Mesenchymal stem cell (in vitro differentiated cells and primary cell): ENCODE results near the gene UTF1.

Experiments
- DNase-seq: peaks from one replicate; pipeline ENCODE4 v3.0.0-alpha.2; 2013
- H2AFZ ChIP-seq: one replicate; pipeline ENCODE4 v1.6.1; 2013; ENCODE audit warnings: low read depth, mild to moderate bottlenecking, control low read depth, inconsistent platforms, low read length, moderate library complexity
- H2AK5ac ChIP-seq: 2 replicates; pipeline ENCODE4 v1.6.1; 2013; ENCODE audit warnings: low read length, moderate library complexity, mild to moderate bottlenecking, inconsistent platforms; ENCODE audit not compliant: severe bottlenecking
- H2BK120ac ChIP-seq: one replicate; pipeline ENCODE4 v1.6.1; 2013; ENCODE audit warnings: low read depth, mild to moderate bottlenecking, inconsistent platforms, low read length, moderate library complexity
- H2BK12ac ChIP-seq, 2 experiments: one replicate each; pipeline ENCODE4 v1.6.1; 2013; ENCODE audit warnings: inconsistent platforms in 2 of 2, low read length in 2 of 2, mild to moderate bottlenecking in 2 of 2, moderate library complexity in 2 of 2, control low read depth in 1 of 2
- H2BK15ac ChIP-seq: one replicate; pipeline ENCODE4 v1.6.1; 2013; ENCODE audit warnings: mild to moderate bottlenecking, low read depth, inconsistent platforms; ENCODE audit not compliant: poor library complexity, severe bottlenecking
- H2BK5ac ChIP-seq: 2 replicates; pipeline ENCODE4 v1.6.1; 2013; ENCODE audit warnings: low read depth, mild to moderate bottlenecking, low read length, control low read depth, inconsistent platforms; ENCODE audit not compliant: poor library complexity, severe bottlenecking
- H3K14ac ChIP-seq, 2 experiments: one replicate each; pipeline ENCODE4 v1.6.1; 2013; ENCODE audit warnings: inconsistent platforms in 2 of 2, low read length in 2 of 2, control low read depth in 1 of 2, mild to moderate bottlenecking in 1 of 2, moderate library complexity in 1 of 2
- H3K18ac ChIP-seq, 2 experiments: one replicate each; pipeline ENCODE4 v1.6.1; 2013; ENCODE audit warnings: inconsistent platforms in 2 of 2, low read length in 2 of 2, control low read depth in 1 of 2, low read depth in 1 of 2, mild to moderate bottlenecking in 1 of 2
- H3K23ac ChIP-seq, 2 experiments: one replicate each; pipeline ENCODE4 v1.6.1; 2013; ENCODE audit warnings: inconsistent platforms in 2 of 2, low read length in 2 of 2, mild to moderate bottlenecking in 2 of 2, moderate library complexity in 2 of 2, control low read depth in 1 of 2
- H3K27ac ChIP-seq: 2 replicates; pipeline ENCODE4 v1.5.1; 2013; ENCODE audit warnings: mild to moderate bottlenecking, moderate library complexity, low read length, control low read depth, inconsistent platforms; ENCODE audit not compliant: poor library complexity, severe bottlenecking
- H3K27me3 ChIP-seq, 2 experiments: 2 replicates each; pipeline versions ENCODE4 v1.6.1 to v1.7.0; 2013; ENCODE audit warnings: low read length in 2 of 2, mild to moderate bottlenecking in 2 of 2, moderate library complexity in 2 of 2, control low read depth in 1 of 2, inconsistent platforms in 1 of 2; ENCODE audit not compliant: control insufficient read depth in 1 of 2, insufficient read depth in 1 of 2
- H3K36me3 ChIP-seq, 2 experiments: 2 replicates each; pipeline versions ENCODE4 v1.6.1 to v1.7.0; 2013; ENCODE audit warnings: low read length in 2 of 2, control low read depth in 1 of 2, inconsistent platforms in 1 of 2, low read depth in 1 of 2, mild to moderate bottlenecking in 1 of 2; ENCODE audit not compliant: insufficient read depth in 2 of 2, control insufficient read depth in 1 of 2
- H3K4ac ChIP-seq, 2 experiments: one replicate each; pipeline ENCODE4 v1.6.1; 2013; ENCODE audit warnings: inconsistent platforms in 2 of 2, low read length in 2 of 2, mild to moderate bottlenecking in 2 of 2, moderate library complexity in 2 of 2, control low read depth in 1 of 2, low read depth in 1 of 2
- H3K4me1 ChIP-seq: 2 replicates; pipeline ENCODE4 v1.6.1; 2013; ENCODE audit warnings: low read depth, low read length, control low read depth; ENCODE audit not compliant: control insufficient read depth, insufficient read depth
- H3K4me2 ChIP-seq: 2 replicates; pipeline ENCODE4 v1.6.1; 2013; ENCODE audit warnings: low read length, mild to moderate bottlenecking, inconsistent platforms; ENCODE audit not compliant: poor library complexity, severe bottlenecking
- H3K4me3 ChIP-seq, 2 experiments: 2 replicates each; pipeline versions ENCODE4 v1.5.1 to v1.7.0; 2013; ENCODE audit warnings: low read length in 2 of 2, mild to moderate bottlenecking in 2 of 2, control low read depth in 1 of 2, low read depth in 1 of 2; ENCODE audit not compliant: insufficient read depth in 1 of 2
- H3K79me1 ChIP-seq: replicated peaks from 2 replicates; pipeline ENCODE4 v1.6.1; 2013; ENCODE audit warnings: mild to moderate bottlenecking, control low read depth, low read length, inconsistent platforms; ENCODE audit not compliant: poor library complexity, severe bottlenecking
- H3K9ac ChIP-seq: 2 replicates; pipeline ENCODE4 v1.7.0; 2013; ENCODE audit warnings: mild to moderate bottlenecking, low read length, moderate library complexity
- H3K9me3 ChIP-seq: 2 replicates; pipeline ENCODE4 v1.7.0; 2013; ENCODE audit warnings: mild to moderate bottlenecking, low read length; ENCODE audit not compliant: control insufficient read depth
- H4K8ac ChIP-seq: one replicate; pipeline ENCODE4 v1.6.1; 2013; ENCODE audit warnings: inconsistent platforms, mild to moderate bottlenecking, low read length, moderate library complexity
- H4K91ac ChIP-seq: one replicate; pipeline ENCODE4 v1.6.1; 2013; ENCODE audit warnings: mild to moderate bottlenecking, low read length, inconsistent platforms
- WGBS: methylation state at CpG from one replicate; pipeline ENCODE4 v1.1.7; 2013; ENCODE audit warnings: mixed read lengths; 5-methylcytosine and 5-hydroxymethylcytosine counted together

Gene UTF1

DNA sequence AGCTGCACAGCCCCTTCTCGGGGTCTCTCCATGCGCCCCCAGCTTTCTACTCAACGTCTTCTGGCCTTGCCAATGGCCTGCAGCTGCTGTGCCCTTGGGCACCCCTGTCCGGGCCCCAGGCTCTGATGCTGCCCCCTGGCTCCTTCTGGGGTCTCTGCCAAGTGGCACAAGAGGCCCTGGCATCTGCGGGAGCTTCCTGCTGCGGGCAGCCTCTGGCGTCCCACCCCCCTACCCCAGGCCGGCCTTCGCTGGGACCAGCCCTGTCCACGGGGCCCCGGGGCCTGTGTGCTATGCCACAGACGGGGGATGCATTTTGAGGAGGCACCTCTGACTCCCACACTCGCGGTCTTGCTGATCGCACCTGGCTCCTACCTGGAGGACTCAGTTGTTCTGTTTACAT lies 10.0 kb downstream of the UTF1 start:
- Histone ChIP-seq H3K9me3 (no peaks in the 10 kb centered on the region), H3K4me3 (no peak overlapping the region), H2BK12ac (no peak overlapping the region), H3K9ac (no peak overlapping the region), H3K27ac (no peak overlapping the region), H2BK15ac (no peak overlapping the region), H3K14ac (no peak overlapping the region), H3K4ac (no peak overlapping the region), H3K4me2 (no peak overlapping the region), H2BK120ac (no peak overlapping the region), H3K79me1 (no peaks in the 10 kb centered on the region), H3K27me3 (peaks cover 61 to 79% of the 10 kb centered on the region in 2 experiments), H3K4me1 (peaks cover 28% of the 10 kb centered on the region), H3K23ac (no peak overlapping the region), H2AK5ac (no peak overlapping the region), H3K36me3 (no peaks in the 10 kb centered on the region), H2AFZ (no peak overlapping the region), H4K91ac (no peak overlapping the region), H3K18ac (no peak overlapping the region), H4K8ac (no peak overlapping the region), H2BK5ac (no peak overlapping the region)
- no peak for DNase-seq
- WGBS: 83% methylated on average over 15 of the region's 15 CpGs

- no peak overlapping the region for H3K23ac ChIP-seq
- H3K36me3 ChIP-seq: no peaks in the 10 kb centered on the region
- no peak overlapping the region for H2AFZ ChIP-seq
- no peak overlapping the region for H3K4me3 ChIP-seq
- H3K79me1 ChIP-seq: no peaks in the 10 kb centered on the region
- no peak overlapping the region for H2AK5ac ChIP-seq
- H3K27ac ChIP-seq: no peak overlapping the region
- H2BK5ac ChIP-seq: no peak overlapping the region
- H2BK120ac ChIP-seq: no peak overlapping the region
- H2BK15ac ChIP-seq: no peak overlapping the region
- H3K9me3 ChIP-seq: no peaks in the 10 kb centered on the region
- H3K9ac ChIP-seq: no peak overlapping the region
- no peak overlapping the region for H3K4ac ChIP-seq
- no peak overlapping the region for H2BK12ac ChIP-seq
- H3K27me3 ChIP-seq: peaks cover 51 to 82% of the 10 kb centered on the region in 2 experiments
- peaks cover 19% of the 10 kb centered on the region for H3K4me1 ChIP-seq
- no peak overlapping the region for H3K18ac ChIP-seq
- H3K4me2 ChIP-seq: no peak overlapping the region
- no peak overlapping the region for H3K14ac ChIP-seq
- H4K91ac ChIP-seq: no peak overlapping the region
- H4K8ac ChIP-seq: no peak overlapping the region
- DNase-seq: no peak
- 83% methylated on average over 25 of the region's 25 CpGs for WGBS
These were observed 11.6 kb downstream of the UTF1 start for GRCh38 chr10:133241501-133242205.

DNA sequence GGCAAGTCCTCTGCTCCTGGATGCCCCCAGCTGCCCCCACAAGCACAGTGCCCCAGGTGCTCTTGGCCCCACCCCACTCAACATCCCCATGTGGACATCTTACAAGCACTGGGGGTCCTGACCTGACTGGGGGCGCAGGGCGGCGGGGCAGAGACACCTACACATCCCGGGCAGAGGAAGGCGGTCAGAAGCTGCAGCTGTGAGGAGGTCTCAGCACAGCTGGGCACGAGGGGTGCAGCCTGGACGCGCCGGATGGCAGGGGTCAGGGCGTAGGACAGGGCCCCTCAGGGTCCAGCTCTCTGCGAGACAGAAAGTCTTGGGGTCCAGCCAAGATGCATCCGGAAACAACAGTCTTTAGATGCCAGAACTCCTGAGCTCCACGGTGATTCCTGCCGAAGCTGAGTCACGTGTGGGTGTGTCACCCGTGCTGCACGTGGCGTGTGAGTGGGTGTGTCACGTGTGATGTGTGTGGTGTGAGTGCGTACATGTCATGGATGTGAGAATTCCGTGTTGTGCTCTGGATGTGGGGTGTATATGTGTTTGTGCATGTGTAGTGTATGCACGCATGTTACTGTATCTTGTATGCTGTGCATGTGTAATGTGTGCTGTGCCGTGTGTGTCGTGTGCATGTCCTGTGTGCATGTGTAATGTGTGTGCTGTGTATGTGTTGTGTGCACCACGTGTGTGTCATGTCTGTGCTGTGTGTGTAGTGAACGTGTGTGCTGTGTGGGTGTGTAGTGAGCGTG lies 12.8 kb downstream of the UTF1 start:
- no peaks in the 10 kb centered on the region for H3K79me1 ChIP-seq
- no peak overlapping the region for H4K91ac ChIP-seq
- peaks cover 44 to 80% of the 10 kb centered on the region in 2 experiments for H3K27me3 ChIP-seq
- no peak overlapping the region for H3K4ac ChIP-seq
- no peak overlapping the region for H3K27ac ChIP-seq
- no peak overlapping the region for H2AFZ ChIP-seq
- no peak overlapping the region for H2BK15ac ChIP-seq
- no peak overlapping the region for H2BK12ac ChIP-seq
- no peak overlapping the region for H2AK5ac ChIP-seq
- H3K9me3 ChIP-seq: no peaks in the 10 kb centered on the region
- H3K18ac ChIP-seq: peak overlapping the region in 1 of 2 experiments; percentile 38
- no peak overlapping the region for H3K4me2 ChIP-seq
- H3K4me3 ChIP-seq: no peak overlapping the region
- H3K23ac ChIP-seq: no peak overlapping the region
- peaks cover 8% of the 10 kb centered on the region for H3K4me1 ChIP-seq
- no peak overlapping the region for H3K9ac ChIP-seq
- H2BK5ac ChIP-seq: no peak overlapping the region
- WGBS: 81% methylated on average over 26 of the region's 27 CpGs
- no peak for DNase-seq
- no peak overlapping the region for H4K8ac ChIP-seq
- H2BK120ac ChIP-seq: no peak overlapping the region
- H3K36me3 ChIP-seq: no peaks in the 10 kb centered on the region
- peak overlapping the region in 1 of 2 experiments; percentile 88 for H3K14ac ChIP-seq

GRCh38 chr10:133243593-133243992 lies 13.6 kb downstream of the UTF1 start:
- Histone ChIP-seq H2BK15ac (no peak overlapping the region), H3K79me1 (no peaks in the 10 kb centered on the region), H2BK120ac (no peak overlapping the region), H3K27ac (no peak overlapping the region), H3K4ac (no peak overlapping the region), H2BK12ac (no peak overlapping the region), H3K4me3 (no peak overlapping the region), H2AK5ac (no peak overlapping the region), H3K9me3 (no peaks in the 10 kb centered on the region), H3K18ac (no peak overlapping the region), H3K9ac (no peak overlapping the region), H3K27me3 (peaks cover 36 to 81% of the 10 kb centered on the region in 2 experiments), H4K8ac (no peak overlapping the region), H3K14ac (no peak overlapping the region), H3K4me1 (peaks cover 1% of the 10 kb centered on the region), H2BK5ac (no peak overlapping the region), H3K4me2 (no peak overlapping the region), H3K23ac (no peak overlapping the region), H2AFZ (no peak overlapping the region), H4K91ac (no peak overlapping the region), H3K36me3 (no peaks in the 10 kb centered on the region)
- DNase-seq: no peak
- WGBS: 75% methylated on average over 14 of the region's 14 CpGs
